Right cardiac atrium (tissue), 5 donors: ENCODE measurements around the gene HAGH. TPM values are rescaled to one million over a fixed set of nuclear protein-coding genes. Genes with fewer than 3 reads are reported as not detected.
"Not testable (repeated sequence)": the region's sequence is repeated elsewhere in the genome, so short reads cannot be mapped to it uniquely, and the experiment has no call there.

ENCODE experiments used
- ATAC-seq, 2 donors: fragments of 200-7000 bp; cut with Tn5 transposase; one replicate each; pipeline versions ENCODE4 v1.8.0 to v1.9.1; 2020; ENCODE audit warnings: moderate library complexity in 2 of 2, mild to moderate bottlenecking in 1 of 2
- DNase-seq, 3 donors: peaks; one replicate each; pipeline ENCODE4 v3.0.0-alpha.2; 2020
- H3K27ac ChIP-seq: one replicate; pipeline ENCODE4 v1.5.1; 2013; ENCODE audit warnings: mild to moderate bottlenecking, low read length, control low read depth, moderate library complexity
- H3K27me3 ChIP-seq: one replicate; pipeline ENCODE4 v1.6.1; 2013; ENCODE audit not compliant: control insufficient read depth, insufficient read depth
- H3K4me1 ChIP-seq: one replicate; pipeline ENCODE4 v1.6.1; 2013; ENCODE audit warnings: low read length; ENCODE audit not compliant: control insufficient read depth, insufficient read depth
- H3K4me3 ChIP-seq: one replicate; pipeline ENCODE4 v1.5.1; 2013; ENCODE audit warnings: low read length, control low read depth
- H3K9me3 ChIP-seq: one replicate; pipeline ENCODE4 v1.6.1; 2013; ENCODE audit warnings: low read length; ENCODE audit not compliant: control insufficient read depth
- WGBS: extraction: QIAGEN DNeasy Blood & Tissue Kit; methylation state at CpG from one replicate; pipeline ENCODE4 v1.1.7; 2013; 5-methylcytosine and 5-hydroxymethylcytosine counted together
- intact Hi-C, 4 donors: fragments of 100-400 bp; cut with DNase I; formaldehyde crosslinking; loops; one replicate each; pipeline versions ENCODE4 v1.11.0 to v1.14.0; 2022 to 2023
- polyA plus RNA-seq: library from polyadenylated mRNA; stranded (reverse); fragments of 200-250 nt; gene quantifications from one replicate; pipeline ENCODE4 v1.2.3, GENCODE V29; 2013
- total RNA-seq, 4 donors: library from RNA; stranded (reverse); fragmentation: NEBNext Ultra II Directional; extraction: Animal tissue kit (Norgen Biotek cat#: 25700); gene quantifications; one replicate each; pipeline ENCODE4 v1.2.1, GENCODE V29; 2021
- donor health status: healthy with polysubstance abuse.
- donor health status: DM: no; HTN: yes; CAD: no.
- donor health status: DM: no; HTN: no; CAD: no.
- donor health status: DM: no; HTN: yes; CAD: no; lungs with severe emphysema.
- donor health status: DM: yes; HTN: yes; CAD: no.

HAGH gene
- total and polyA plus RNA-seq, 5 donors, result 123 to 224 (median 145) TPM

DNA sequence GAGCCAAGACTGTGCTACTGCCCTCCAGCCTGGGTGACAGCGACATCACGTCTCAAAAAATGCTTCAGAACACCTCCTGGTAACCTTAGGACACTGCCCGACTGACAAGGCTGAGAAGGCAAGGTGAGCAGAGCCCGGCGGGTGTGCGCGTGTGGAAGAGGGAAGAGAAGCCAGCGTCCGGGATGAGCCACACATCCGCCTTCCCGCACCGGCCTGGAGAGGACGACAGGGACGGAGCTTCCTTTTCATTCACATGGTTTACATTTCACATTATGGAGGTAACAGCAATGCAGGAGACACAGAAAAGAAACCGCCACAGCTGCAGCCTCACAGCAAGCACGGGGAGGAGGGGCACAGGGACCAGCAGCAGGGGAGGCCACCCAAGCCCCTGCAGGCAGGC is 16.5 kb downstream of the HAGH start:
- no peak overlapping the region for H3K4me3 ChIP-seq
- H3K4me1 ChIP-seq, result no peaks in the 10 kb centered on the region
- H3K27ac ChIP-seq, result no peak overlapping the region
- 93% methylated on average over 16 of the region's 16 CpGs for WGBS
- H3K27me3 ChIP-seq, result no peaks in the 10 kb centered on the region
- no peaks in the 10 kb centered on the region for H3K9me3 ChIP-seq
- peak in 1 of 3 donors; percentile 16 for DNase-seq
- intact Hi-C loops, result no loop called here
- no peak for ATAC-seq

DNA sequence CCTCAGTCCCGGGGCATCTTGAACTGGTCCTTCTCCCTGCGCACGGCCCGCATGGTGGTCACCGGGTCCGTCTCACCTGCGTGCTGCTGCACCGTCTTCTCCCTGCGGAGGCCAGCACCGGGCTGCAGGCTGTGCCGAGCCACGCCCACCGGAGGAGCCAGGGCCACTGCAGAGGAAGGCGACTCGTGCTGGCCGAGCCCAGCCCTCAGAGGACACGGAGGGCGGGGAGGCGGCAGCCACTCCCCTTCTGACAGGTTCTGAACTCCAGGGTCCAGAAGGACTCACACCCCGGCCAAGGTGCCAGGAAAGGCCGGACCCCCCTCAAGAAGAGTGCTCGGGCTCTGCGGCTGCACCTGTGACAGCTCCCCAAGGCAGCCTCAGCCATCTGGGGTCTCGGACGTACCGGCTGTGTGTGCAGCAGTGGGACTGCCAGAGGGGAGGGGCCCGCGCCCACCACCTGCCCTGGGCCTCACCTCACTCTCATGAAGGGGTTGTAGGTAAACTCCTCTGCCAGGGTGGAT is 17.3 kb downstream of the HAGH start:
- DNase-seq (peak in 1 of 3 donors; percentile 49), ATAC-seq (no peak)
- 77% methylated on average over 28 of the region's 28 CpGs for WGBS
- H3K4me3 ChIP-seq, result no peak overlapping the region
- no peak overlapping the region for H3K27ac ChIP-seq
- H3K4me1 ChIP-seq, result no peaks in the 10 kb centered on the region
- no peaks in the 10 kb centered on the region for H3K27me3 ChIP-seq
- no peaks in the 10 kb centered on the region for H3K9me3 ChIP-seq
- intact Hi-C loops, result no loop called here

- WGBS, result 88% methylated on average over 18 of the region's 18 CpGs
- Histone ChIP-seq H3K27me3 (no peaks in the 10 kb centered on the region), H3K4me3 (no peak overlapping the region), H3K4me1 (no peaks in the 10 kb centered on the region), H3K9me3 (no peaks in the 10 kb centered on the region), H3K27ac (no peak overlapping the region)
- DNase-seq, result peak in 1 of 3 donors; percentile 24
- intact Hi-C loops, result no loop called here
- ATAC-seq, result no peak
Observed at GRCh38 chr16:1808691-1809090, 17.9 kb downstream of the HAGH start.

DNA sequence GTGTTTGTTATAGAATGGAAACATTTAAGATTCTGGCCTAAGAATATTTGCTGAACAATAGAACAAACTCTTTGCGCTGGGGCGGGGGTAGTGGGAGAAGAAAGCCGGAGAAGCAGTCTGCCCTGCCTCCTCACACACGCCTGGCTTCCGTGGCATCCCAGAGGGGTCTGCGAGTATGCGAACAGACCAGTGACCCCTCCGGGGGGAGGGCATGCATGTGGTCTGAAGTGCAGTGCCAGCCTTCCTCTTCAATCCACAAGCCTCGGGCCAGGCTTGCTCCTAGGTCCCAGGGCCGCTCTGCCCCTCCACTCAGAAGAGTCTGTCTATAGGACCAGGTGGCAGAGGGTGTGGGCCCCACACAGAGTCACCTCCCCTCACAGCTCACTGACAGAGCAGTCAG is 19.0 kb downstream of the HAGH start:
- Histone ChIP-seq H3K27ac (no peak overlapping the region), H3K4me3 (no peak overlapping the region), H3K27me3 (no peaks in the 10 kb centered on the region), H3K9me3 (no peaks in the 10 kb centered on the region), H3K4me1 (no peaks in the 10 kb centered on the region)
- WGBS, result 92% methylated on average over 10 of the region's 10 CpGs
- DNase-seq, result peak in 2 of 3 donors; percentile 14 to 47
- ATAC-seq, result peak in 1 of 2 donors; percentile 11
- intact Hi-C loops, result no loop called here

GRCh38 chr16:1800701-1801100 is 25.9 kb downstream of the HAGH start:
- ATAC-seq (no peak), DNase-seq (no peak)
- WGBS, result 84% methylated on average over 10 of the region's 10 CpGs
- intact Hi-C loops, result no loop called here
- no peaks in the 10 kb centered on the region for H3K27me3 ChIP-seq
- H3K27ac ChIP-seq, result no peak overlapping the region
- H3K9me3 ChIP-seq, result no peaks in the 10 kb centered on the region
- no peak overlapping the region for H3K4me3 ChIP-seq
- H3K4me1 ChIP-seq, result no peaks in the 10 kb centered on the region

GRCh38 chr16:1799263-1799662 is 27.4 kb downstream of the HAGH start:
- H3K4me1 ChIP-seq, H3K9me3 ChIP-seq, H3K27ac ChIP-seq, H3K27me3 ChIP-seq, ATAC-seq, intact Hi-C loops, H3K4me3 ChIP-seq: not testable (repeated sequence)
- peak in 1 of 3 donors; percentile 24 for DNase-seq
- 83% methylated on average over 5 of the region's 5 CpGs for WGBS

GRCh38 chr16:1794908-1795666 is 31.5 kb downstream of the HAGH start:
- Histone ChIP-seq H3K4me1 (no peaks in the 10 kb centered on the region), H3K4me3 (no peak overlapping the region), H3K9me3 (no peaks in the 10 kb centered on the region), H3K27me3 (no peaks in the 10 kb centered on the region), H3K27ac (no peak overlapping the region)
- intact Hi-C loops, result no loop called here
- 85% methylated on average over 32 of the region's 32 CpGs for WGBS
- ATAC-seq (no peak), DNase-seq (peak in 2 of 3 donors; percentile 28 to 54)

- H3K4me3 ChIP-seq, result no peak overlapping the region
- H3K9me3 ChIP-seq, result no peaks in the 10 kb centered on the region
- DNase-seq, result peak in 2 of 3 donors; percentile 40 to 55
- ATAC-seq, result no peak
- intact Hi-C loops, result no loop called here
- WGBS, result 64% methylated on average over 18 of the region's 18 CpGs
- no peaks in the 10 kb centered on the region for H3K27me3 ChIP-seq
- H3K4me1 ChIP-seq, result no peaks in the 10 kb centered on the region
- H3K27ac ChIP-seq, result no peak overlapping the region
Observed at GRCh38 chr16:1794221-1794871, 32.3 kb downstream of the HAGH start.

DNA sequence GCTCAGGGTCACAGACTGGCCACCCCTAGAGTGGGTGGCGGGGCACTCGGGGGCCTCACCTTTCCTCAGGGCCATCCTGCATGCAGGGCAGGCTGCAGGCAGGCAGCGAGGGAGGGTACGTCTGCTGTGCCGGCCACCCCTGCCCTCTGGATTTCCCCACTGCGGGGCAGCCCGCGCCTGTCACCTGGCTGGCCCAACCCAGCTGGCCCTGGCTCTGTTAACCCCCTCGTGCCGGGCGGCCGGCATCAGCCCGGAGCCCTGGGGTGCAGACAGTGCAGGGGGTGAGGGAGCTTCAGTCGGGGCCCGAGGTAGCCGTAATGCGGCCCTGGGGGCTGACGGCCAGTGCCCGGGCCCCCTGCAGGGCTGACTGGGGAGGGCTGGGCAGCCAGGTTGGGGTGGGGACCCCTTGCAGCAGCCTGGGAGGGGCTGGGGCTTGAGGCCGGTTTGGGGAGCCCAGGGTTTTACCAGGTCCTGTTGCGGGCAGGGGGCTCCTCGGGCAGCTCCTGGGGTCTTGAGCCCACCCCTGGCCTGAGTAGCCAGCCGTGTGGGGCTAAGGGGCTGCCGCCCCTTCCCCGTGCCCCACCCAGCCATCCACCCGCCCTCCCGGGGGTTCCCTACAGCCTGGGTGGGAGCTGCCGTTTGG is 32.9 kb downstream of the HAGH start, which contains the start of gene IGFALS:
Gene IGFALS (minus strand): TSS at position 128 of the 643 bp plus-strand sequence. CDS start 53 bp downstream, at position 75.
- no peaks in the 10 kb centered on the region for H3K9me3 ChIP-seq
- no peaks in the 10 kb centered on the region for H3K4me1 ChIP-seq
- intact Hi-C loops, result no loop called here
- ATAC-seq (peak in 1 of 2 donors; percentile 8), DNase-seq (peak in 1 of 3 donors; percentile 46)
- H3K27ac ChIP-seq, result no peak within 1 kb of the TSS
- no peak within 1 kb of the TSS for H3K4me3 ChIP-seq
- 58% methylated on average over 28 of the region's 28 CpGs for WGBS
- no peaks in the 10 kb centered on the region for H3K27me3 ChIP-seq

DNA sequence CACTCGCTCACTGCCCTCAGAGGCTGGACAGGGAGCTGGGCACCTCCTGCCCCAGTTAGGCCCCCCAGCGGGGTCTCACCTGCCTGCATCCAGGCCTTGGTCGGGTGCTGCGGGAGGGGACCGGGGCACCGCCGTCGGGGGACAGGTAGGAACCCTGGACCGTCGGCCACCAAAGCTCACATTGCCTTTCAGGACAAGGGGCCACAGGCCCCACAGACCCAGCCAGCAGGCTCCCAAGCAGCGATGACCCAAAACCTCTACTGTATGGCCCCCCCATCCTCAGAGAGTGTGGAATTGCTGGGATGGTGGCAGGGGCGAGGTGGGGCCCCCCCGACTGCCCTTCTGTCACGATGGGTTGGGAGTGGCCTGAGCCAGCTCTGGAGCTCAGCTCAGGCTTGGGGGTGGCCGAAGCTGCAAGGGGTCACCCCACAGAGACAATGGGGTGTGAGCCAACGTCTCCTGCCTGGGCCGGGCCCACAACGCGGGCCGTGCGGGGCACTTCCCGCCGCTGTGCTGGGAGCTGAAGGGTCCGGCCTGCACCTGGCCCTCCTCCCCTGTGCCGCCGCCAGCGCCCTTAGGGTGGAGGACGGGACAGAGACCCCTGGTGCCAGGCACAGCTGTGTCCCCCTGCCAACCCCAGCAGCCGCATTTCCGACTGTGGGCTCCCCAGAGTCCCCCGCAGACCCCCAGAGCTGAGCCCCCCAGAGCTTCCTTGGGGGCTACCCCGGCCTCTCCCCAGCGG is 33.6 kb downstream of the HAGH start:
- Histone ChIP-seq H3K27ac (no peak overlapping the region), H3K9me3 (no peaks in the 10 kb centered on the region), H3K4me3 (no peak overlapping the region), H3K27me3 (no peaks in the 10 kb centered on the region), H3K4me1 (no peaks in the 10 kb centered on the region)
- intact Hi-C loops, result no loop called here
- DNase-seq (peak in 2 of 3 donors; percentile 42 to 57), ATAC-seq (no peak)
- WGBS, result 85% methylated on average over 33 of the region's 33 CpGs
